RWPE1 (cell line): ENCODE measurements around the gene GLI1.
"Not testable (repeated sequence)": the region's sequence is repeated elsewhere in the genome, so short reads cannot be mapped to it uniquely, and the experiment has no call there.

Experiments
- CTCF ChIA-PET: fragments of 350-600 bp; sonication (Branson Sonifier 250); formaldehyde crosslinking; extraction: SDS; loops from one replicate; lab custom pipeline; 2021; lab: Yijun Ruan, JAX
- POLR2A ChIA-PET: fragments of 400-600 bp; formaldehyde crosslinking; extraction: SDS; loops from one replicate; lab custom pipeline; 2020; ENCODE audit warnings: antibody characterized with exemption; ENCODE audit not compliant: low non-redundant PET; lab: Yijun Ruan, JAX
- DNase-seq: peaks from one replicate; pipeline ENCODE4 v3.0.0; 2012; ENCODE audit warnings: low spot score
- H3K27ac ChIP-seq: fragments of 450-650 bp; 2 replicates; pipeline ENCODE4 v1.5.1; 2017
- CTCF ChIP-seq: fragments of 450-650 bp; conservative IDR thresholded peaks from 2 replicates; pipeline ENCODE4 v1.5.1; 2017; ENCODE audit warnings: low read depth, mild to moderate bottlenecking

Gene GLI1

GRCh38 chr12:57490126-57490525, 30.5 kb downstream of the GLI1 start:
- no peak for TF ChIP-seq CTCF
- H3K27ac ChIP-seq, result no peak overlapping the region
- no peak for DNase-seq
- ChIA-PET CTCF (no interaction called here), POLR2A (interaction anchor here (0.7 kb wide), 1 partner anchor 16 kb away, joined by 3 read pairs; no protein-coding TSS in a partner anchor)

GRCh38 chr12:57491393-57492280, 32.1 kb downstream of the GLI1 start:
- TF ChIP-seq CTCF, result no peak
- H3K27ac ChIP-seq, result peak overlapping the region; percentile 46
- no peak for DNase-seq
- POLR2A ChIA-PET, result no interaction called here
- CTCF ChIA-PET, result no interaction called here

GRCh38 chr12:57495051-57495701, 35.6 kb downstream of the GLI1 start:
- POLR2A ChIA-PET, CTCF ChIA-PET: not testable (repeated sequence)

GRCh38 chr12:57496822-57497221, 37.2 kb downstream of the GLI1 start:
- CTCF ChIA-PET, result interaction anchor here (0.6 to 1.0 kb wide), 2 partner anchors 21 to 265 kb away, joined by 3 to 4 read pairs; no protein-coding TSS in a partner anchor
- DNase-seq, result no peak
- H3K27ac ChIP-seq, result no peak overlapping the region
- TF ChIP-seq CTCF, result no peak
- POLR2A ChIA-PET, result no interaction called here

More at GRCh38 chr12:57495051-57495701, 35.6 kb downstream of the GLI1 start:
- not testable (repeated sequence) for DNase-seq, H3K27ac ChIP-seq

- H3K27ac ChIP-seq, result no peak overlapping the region
- DNase-seq, result no peak
- TF ChIP-seq CTCF, result no peak
- POLR2A ChIA-PET, result no interaction called here
- CTCF ChIA-PET, result interaction anchor here (0.6 to 1.0 kb wide), 2 partner anchors 22 to 265 kb away, joined by 3 to 4 read pairs; no protein-coding TSS in a partner anchor
These were observed 37.9 kb downstream of the GLI1 start for GRCh38 chr12:57497223-57498131.

GRCh38 chr12:57498132-57498502, 38.5 kb downstream of the GLI1 start:
- DNase-seq, result no peak
- no peak for TF ChIP-seq CTCF
- POLR2A ChIA-PET, result no interaction called here
- H3K27ac ChIP-seq, result no peak overlapping the region
- CTCF ChIA-PET, result interaction anchor here (1.0 kb wide), 1 partner anchor 23 kb away, joined by 4 read pairs; no protein-coding TSS in a partner anchor
